ENCODE measurements around the gene PPM1F. TPM values are rescaled to one million over a fixed set of nuclear protein-coding genes. Genes with fewer than 3 reads are reported as not detected.

PPM1F gene
- total and polyA plus RNA-seq, 2 donors (not counting 1 experiment from before 2014, with no cell fraction given), result 18.1 to 30.0 TPM

GRCh38 chr22:21936151-21936775 is 16.4 kb downstream of the PPM1F start:
- peak overlapping the region; percentile 32 for H3K4me3 Mint-ChIP-seq
- POLR2A ChIA-PET, result no interaction called here

More at GRCh38 chr22:21936151-21936775, 16.4 kb downstream of the PPM1F start:
- no peak for TF ChIP-seq CTCF (IDR thresholded peaks at IDR 0.05)
- no peak for TF ChIP-seq EZH2 (IDR thresholded peaks at IDR 0.05; ENCODE audit: borderline replicate concordance, insufficient read depth, low read depth, low read length, poor library complexity, severe bottlenecking)
- H4K20me1 ChIP-seq (ENCODE audit: control insufficient read depth, insufficient read depth, low read length, poor library complexity, severe bottlenecking), result peaks cover 5% of the 10 kb centered on the region
- intact Hi-C loops (cut with micrococcal nuclease), result loop anchor here (5.0 kb wide), 1 partner anchor 269 kb away; the partner anchor contains the start of gene PPIL2
- H2AFZ ChIP-seq (ENCODE audit: insufficient read depth, low read depth, low read length, poor library complexity, severe bottlenecking), result peak overlapping the region; percentile 8
- no peak overlapping the region for H3K9ac ChIP-seq (ENCODE audit: low read length)
- H3K4me1 ChIP-seq (ENCODE audit: control insufficient read depth in 2 of 2, insufficient read depth in 2 of 2, low read length in 2 of 2), result peaks cover 45 to 49% of the 10 kb centered on the region in 2 donors
- 47% methylated on average over 9 of the region's 15 CpGs for WGBS (ENCODE audit: insufficient coverage)
- peaks cover 0 to 23% of the 10 kb centered on the region in 2 experiments for H3K36me3 ChIP-seq (replicated peaks in 1 of 2; ENCODE audit: control extremely low read depth in 1 of 2, control insufficient read depth in 1 of 2, extremely low read depth in 1 of 2, insufficient read depth in 2 of 2, low read length in 1 of 2)
- peaks cover 16% of the 10 kb centered on the region for H3K79me2 ChIP-seq (ENCODE audit: control insufficient read depth, insufficient read depth, low read length)
- no peaks in the 10 kb centered on the region for H3K9me3 ChIP-seq (ENCODE audit: control extremely low read depth in 1 of 3, control insufficient read depth in 2 of 3, insufficient read depth in 1 of 3, low read length in 2 of 3)
- CTCF ChIA-PET, result interaction anchor here (0.6 to 7.0 kb wide), 13 partner anchors 9 to 231 kb away, joined by 3 to 116 read pairs (median 4); partner anchors contain the start of genes PPM1F and YPEL1
- Mint-ChIP-seq H3K4me1 (peaks cover 38% of the 10 kb centered on the region), H3K27ac (peak overlapping the region; percentile 76), H3K27me3 (no peaks in the 10 kb centered on the region), H3K9me3 (ENCODE audit: insufficient read depth) (no peaks in the 10 kb centered on the region)
- DNase-seq (peak; percentile 69), ATAC-seq (ENCODE audit: low read depth) (no peak)
- peak overlapping the region; percentile 14 to 15 for H3K27ac ChIP-seq (ENCODE audit: low read length in 2 of 2)
- no peaks in the 10 kb centered on the region for H3K27me3 ChIP-seq (replicated peaks in 1 of 4; ENCODE audit: control extremely low read depth in 1 of 4, control insufficient read depth in 3 of 4, insufficient read depth in 4 of 4, low read length in 3 of 4)
- no peak overlapping the region for H3K4me3 ChIP-seq (ENCODE audit: control extremely low read depth in 1 of 5, extremely low read depth in 1 of 5, insufficient read depth in 1 of 5, low read depth in 2 of 5, low read length in 4 of 5)
- peak overlapping the region; percentile 91 for H3K4me2 ChIP-seq (replicated peaks; ENCODE audit: low read depth, low read length, poor library complexity, severe bottlenecking)

All from B cell (primary cell).